Measurements from ENCODE around the gene PARP15. TPM values are rescaled to one million over a fixed set of nuclear protein-coding genes. Genes with fewer than 3 reads are reported as not detected.

PARP15 gene
- total RNA-seq, 1 experiment from 2014 or later = 0.15 TPM

GRCh38 chr3:122665226-122665786 is 87.9 kb downstream of the PARP15 start:
- Mint-ChIP-seq H3K9me3 (peaks cover 18% of the 10 kb centered on the region), H3K36me3 (peaks cover 2% of the 10 kb centered on the region; the same call in 1 of the 2 replicates), H3K4me3 (no peak overlapping the region), H3K4me1 (peaks cover 5% of the 10 kb centered on the region; the same call in 1 of the 2 replicates), H3K27ac (no peak overlapping the region), H3K27me3 (ENCODE audit: low read depth) (peaks cover 8% of the 10 kb centered on the region)
- CTCF ChIA-PET = no interaction called here
- TF ChIP-seq ZMAT4 (CRISPR knock-in tag; IDR thresholded peaks at IDR 0.05) = no peak
- TF ChIP-seq IRF2 (CRISPR knock-in tag; IDR thresholded peaks at IDR 0.05; ENCODE audit: borderline replicate concordance, low read depth) = no peak
- TF ChIP-seq CREM (CRISPR knock-in tag; IDR thresholded peaks at IDR 0.05) = no peak
- no peak for TF ChIP-seq ATF1 (CRISPR knock-in tag; IDR thresholded peaks at IDR 0.05)
- POLR2A ChIA-PET = no interaction called here
- ATAC-seq (no peak), DNase-seq (ENCODE audit: low spot score) (no peak)

- H3K27ac Mint-ChIP-seq = no peak overlapping the region; the same call in 1 of the 2 replicates
- H3K4me3 Mint-ChIP-seq = no peak overlapping the region
- ChIA-PET CTCF (no interaction called here), POLR2A (no interaction called here)
- H3K36me3 Mint-ChIP-seq = peaks cover 2% of the 10 kb centered on the region; the same call in 1 of the 2 replicates
- TF ChIP-seq NR3C1 (CRISPR knock-in tag; conservative IDR thresholded peaks at IDR 0.05; ENCODE audit: low read depth) (no peak), TP53 (CRISPR knock-in tag; IDR thresholded peaks at IDR 0.05) (no peak), CBFB (CRISPR knock-in tag; IDR thresholded peaks at IDR 0.05; ENCODE audit: low read depth) (no peak), ZNF423 (CRISPR knock-in tag; IDR thresholded peaks at IDR 0.05) (no peak), TEAD1 (CRISPR knock-in tag; IDR thresholded peaks at IDR 0.05) (no peak), NFATC4 (CRISPR knock-in tag; IDR thresholded peaks at IDR 0.05) (no peak), CDX4 (CRISPR knock-in tag; IDR thresholded peaks at IDR 0.05; ENCODE audit: borderline replicate concordance) (no peak), CTCF (IDR thresholded peaks at IDR 0.05) (no peak), ATF6 (CRISPR knock-in tag; IDR thresholded peaks at IDR 0.05) (no peak), TEAD4 (CRISPR knock-in tag; IDR thresholded peaks at IDR 0.05) (no peak), CREM (CRISPR knock-in tag; IDR thresholded peaks at IDR 0.05) (no peak), KAT7 (CRISPR knock-in tag; IDR thresholded peaks at IDR 0.05; ENCODE audit: borderline replicate concordance) (no peak), GRHL2 (CRISPR knock-in tag; IDR thresholded peaks at IDR 0.05; ENCODE audit: insufficient replicate concordance, severe bottlenecking) (no peak), CREB1 (CRISPR knock-in tag; IDR thresholded peaks at IDR 0.05) (no peak), FOXK1 (CRISPR knock-in tag; IDR thresholded peaks at IDR 0.05) (no peak)
- TF ChIP-seq, protein P1, sequence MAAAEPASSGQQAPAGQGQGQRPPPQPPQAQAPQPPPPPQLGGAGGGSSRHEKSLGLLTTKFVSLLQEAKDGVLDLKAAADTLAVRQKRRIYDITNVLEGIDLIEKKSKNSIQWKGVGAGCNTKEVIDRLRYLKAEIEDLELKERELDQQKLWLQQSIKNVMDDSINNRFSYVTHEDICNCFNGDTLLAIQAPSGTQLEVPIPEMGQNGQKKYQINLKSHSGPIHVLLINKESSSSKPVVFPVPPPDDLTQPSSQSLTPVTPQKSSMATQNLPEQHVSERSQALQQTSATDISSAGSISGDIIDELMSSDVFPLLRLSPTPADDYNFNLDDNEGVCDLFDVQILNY (CRISPR knock-in tag; IDR thresholded peaks at IDR 0.05) = no peak
- TF ChIP-seq, protein P2, sequence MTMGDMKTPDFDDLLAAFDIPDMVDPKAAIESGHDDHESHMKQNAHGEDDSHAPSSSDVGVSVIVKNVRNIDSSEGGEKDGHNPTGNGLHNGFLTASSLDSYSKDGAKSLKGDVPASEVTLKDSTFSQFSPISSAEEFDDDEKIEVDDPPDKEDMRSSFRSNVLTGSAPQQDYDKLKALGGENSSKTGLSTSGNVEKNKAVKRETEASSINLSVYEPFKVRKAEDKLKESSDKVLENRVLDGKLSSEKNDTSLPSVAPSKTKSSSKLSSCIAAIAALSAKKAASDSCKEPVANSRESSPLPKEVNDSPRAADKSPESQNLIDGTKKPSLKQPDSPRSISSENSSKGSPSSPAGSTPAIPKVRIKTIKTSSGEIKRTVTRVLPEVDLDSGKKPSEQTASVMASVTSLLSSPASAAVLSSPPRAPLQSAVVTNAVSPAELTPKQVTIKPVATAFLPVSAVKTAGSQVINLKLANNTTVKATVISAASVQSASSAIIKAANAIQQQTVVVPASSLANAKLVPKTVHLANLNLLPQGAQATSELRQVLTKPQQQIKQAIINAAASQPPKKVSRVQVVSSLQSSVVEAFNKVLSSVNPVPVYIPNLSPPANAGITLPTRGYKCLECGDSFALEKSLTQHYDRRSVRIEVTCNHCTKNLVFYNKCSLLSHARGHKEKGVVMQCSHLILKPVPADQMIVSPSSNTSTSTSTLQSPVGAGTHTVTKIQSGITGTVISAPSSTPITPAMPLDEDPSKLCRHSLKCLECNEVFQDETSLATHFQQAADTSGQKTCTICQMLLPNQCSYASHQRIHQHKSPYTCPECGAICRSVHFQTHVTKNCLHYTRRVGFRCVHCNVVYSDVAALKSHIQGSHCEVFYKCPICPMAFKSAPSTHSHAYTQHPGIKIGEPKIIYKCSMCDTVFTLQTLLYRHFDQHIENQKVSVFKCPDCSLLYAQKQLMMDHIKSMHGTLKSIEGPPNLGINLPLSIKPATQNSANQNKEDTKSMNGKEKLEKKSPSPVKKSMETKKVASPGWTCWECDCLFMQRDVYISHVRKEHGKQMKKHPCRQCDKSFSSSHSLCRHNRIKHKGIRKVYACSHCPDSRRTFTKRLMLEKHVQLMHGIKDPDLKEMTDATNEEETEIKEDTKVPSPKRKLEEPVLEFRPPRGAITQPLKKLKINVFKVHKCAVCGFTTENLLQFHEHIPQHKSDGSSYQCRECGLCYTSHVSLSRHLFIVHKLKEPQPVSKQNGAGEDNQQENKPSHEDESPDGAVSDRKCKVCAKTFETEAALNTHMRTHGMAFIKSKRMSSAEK (CRISPR knock-in tag; IDR thresholded peaks at IDR 0.05; ENCODE audit: borderline replicate concordance) = no peak
- ATAC-seq = no peak
- H3K4me1 Mint-ChIP-seq = peaks cover 5% of the 10 kb centered on the region; the same call in 1 of the 2 replicates
- peaks cover 16% of the 10 kb centered on the region for H3K9me3 Mint-ChIP-seq
- peaks cover 5% of the 10 kb centered on the region for H3K27me3 Mint-ChIP-seq (ENCODE audit: low read depth)
- DNase-seq (ENCODE audit: low spot score) = no peak
These were observed 88.4 kb downstream of the PARP15 start for GRCh38 chr3:122665881-122666280.

All from WTC11 (cell line).